TTC549 (cell line): Measurements from ENCODE around the gene SFRP5.

Experiments
- FAIRE-seq: peaks from 2 replicates; lab custom pipeline; 2012; peaks lifted over from hg19 to GRCh38; lab: Jason Lieb, UNC

Gene SFRP5

GRCh38 chr10:97785731-97786130, 13.9 kb upstream of the SFRP5 start:
- FAIRE-seq: no peak

- FAIRE-seq: no peak
Measured at GRCh38 chr10:97785231-97785630, 13.4 kb upstream of the SFRP5 start.

- no peak for FAIRE-seq
Measured at GRCh38 chr10:97784200-97784810, 12.5 kb upstream of the SFRP5 start.

GRCh38 chr10:97782455-97783228, 10.8 kb upstream of the SFRP5 start:
- no peak for FAIRE-seq

- no peak for FAIRE-seq
Measured at GRCh38 chr10:97781618-97782331, 10.0 kb upstream of the SFRP5 start.

GRCh38 chr10:97780841-97781617, 9.2 kb upstream of the SFRP5 start:
- FAIRE-seq: no peak

GRCh38 chr10:97779975-97780374, 8.2 kb upstream of the SFRP5 start:
- no peak for FAIRE-seq

GRCh38 chr10:97779492-97779891, 7.7 kb upstream of the SFRP5 start:
- FAIRE-seq: no peak

GRCh38 chr10:97778452-97779302, 6.9 kb upstream of the SFRP5 start:
- no peak for FAIRE-seq

- no peak for FAIRE-seq
Measured at GRCh38 chr10:97777143-97777542, 5.3 kb upstream of the SFRP5 start.

- FAIRE-seq: no peak
Measured at GRCh38 chr10:97774811-97775294, 3.1 kb upstream of the SFRP5 start.

- no peak for FAIRE-seq
Measured at GRCh38 chr10:97773096-97773495, 1.3 kb upstream of the SFRP5 start.

GRCh38 chr10:97771055-97771891, 526 bp downstream of the SFRP5 start:
- no peak for FAIRE-seq

GRCh38 chr10:97770255-97770654, 1.5 kb downstream of the SFRP5 start:
- FAIRE-seq: no peak

- FAIRE-seq: no peak
Measured at GRCh38 chr10:97768322-97769315, 3.2 kb downstream of the SFRP5 start.

GRCh38 chr10:97766996-97767924, 4.5 kb downstream of the SFRP5 start:
- no peak for FAIRE-seq

GRCh38 chr10:97766106-97766810, 5.5 kb downstream of the SFRP5 start:
- no peak for FAIRE-seq
